HEK293T (cell line): ENCODE measurements around the gene MVD.

Experiments
- ARNT ChIP-seq: fragments of 450-650 bp; IDR thresholded peaks from 2 replicates; pipeline ENCODE4 v1.6.1; 2017; ENCODE audit warnings: mild to moderate bottlenecking
- BHLHE40 ChIP-seq: fragments of 450-650 bp; IDR thresholded peaks from 2 replicates; pipeline ENCODE4 v1.6.1; 2016; ENCODE audit warnings: mild to moderate bottlenecking, moderate library complexity, borderline replicate concordance
- ELF4 ChIP-seq: fragments of 450-650 bp; IDR thresholded peaks from 2 replicates; pipeline ENCODE4 v1.6.1; 2017; ENCODE audit warnings: antibody characterized with exemption
- FOXA1 ChIP-seq: fragments of 450-650 bp; IDR thresholded peaks from 2 replicates; pipeline ENCODE4 v1.6.1; 2016; ENCODE audit warnings: mild to moderate bottlenecking
- FOXK2 ChIP-seq: fragments of 450-650 bp; IDR thresholded peaks from 2 replicates; pipeline ENCODE4 v1.6.1; 2016; ENCODE audit warnings: mild to moderate bottlenecking
- FOXM1 ChIP-seq: fragments of 450-650 bp; IDR thresholded peaks from 2 replicates; pipeline ENCODE4 v1.6.1; 2017; ENCODE audit warnings: mild to moderate bottlenecking, borderline replicate concordance
- HDGF ChIP-seq: fragments of 450-650 bp; IDR thresholded peaks from 2 replicates; pipeline ENCODE4 v1.6.1; 2017; ENCODE audit warnings: antibody characterized with exemption, borderline replicate concordance
- L3MBTL2 ChIP-seq: fragments of 450-650 bp; conservative IDR thresholded peaks from 2 replicates; pipeline ENCODE4 v1.6.1; 2016; ENCODE audit warnings: mild to moderate bottlenecking
- LEF1 ChIP-seq: fragments of 450-650 bp; IDR thresholded peaks from 2 replicates; pipeline ENCODE4 v1.6.1; 2017; ENCODE audit warnings: mild to moderate bottlenecking, borderline replicate concordance
- SP1 ChIP-seq: fragments of 450-650 bp; IDR thresholded peaks from 2 replicates; pipeline ENCODE4 v1.6.1; 2017
- ZNF384 ChIP-seq: fragments of 450-650 bp; IDR thresholded peaks from 2 replicates; pipeline ENCODE4 v1.6.1; 2016
- TF ChIP-seq, protein P1 (sequence below): fragments of 450-650 bp; IDR thresholded peaks from 2 replicates; pipeline ENCODE4 v1.6.1; 2016

DNA sequence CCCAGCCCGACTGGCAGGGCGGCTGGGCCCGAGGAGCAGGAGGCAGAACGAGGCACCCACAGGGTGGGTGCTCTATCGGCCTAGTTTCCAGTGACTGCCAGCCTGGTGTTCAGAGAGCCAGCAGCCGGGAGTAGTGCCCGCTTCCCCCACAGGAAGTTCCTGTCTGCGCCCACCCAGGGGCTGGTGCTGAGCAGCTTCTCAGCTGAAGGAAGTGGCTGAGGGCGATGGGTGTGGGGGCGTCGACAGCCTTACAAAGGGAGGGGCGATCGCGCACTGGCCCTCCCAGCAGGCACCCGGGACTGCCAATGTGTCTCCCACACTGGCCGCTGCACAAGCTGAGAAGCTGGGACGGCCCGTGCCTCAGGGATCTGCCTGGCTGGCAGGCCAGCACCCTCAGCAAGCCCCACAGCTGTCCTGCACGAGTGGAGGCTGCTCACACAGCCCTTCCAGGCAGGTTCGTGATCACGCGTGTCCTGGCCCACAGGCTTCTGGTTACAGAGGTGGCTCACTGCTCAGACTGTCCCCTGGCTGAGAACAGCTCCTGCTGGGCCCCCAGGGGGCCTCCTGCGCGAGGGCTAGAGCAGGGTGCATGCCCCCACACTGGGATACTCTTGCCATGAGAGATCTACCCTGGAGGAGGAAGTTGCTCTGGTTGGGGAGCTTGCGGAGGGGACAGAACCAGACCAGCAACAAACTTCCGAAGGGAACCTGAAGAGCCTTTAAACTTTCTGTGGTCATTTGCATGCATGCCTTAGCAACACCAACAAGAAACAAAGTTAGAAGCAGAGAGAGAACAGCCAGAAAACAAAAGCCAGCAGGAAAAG, 40.8 kb upstream of the MVD start:
- TF ChIP-seq FOXM1 (no peak), ELF4 (no peak), BHLHE40 (no peak), ARNT (no peak), HDGF (no peak), FOXK2 (no peak), LEF1 (no peak), ZNF384 (no peak), SP1 (no peak), L3MBTL2 (no peak), FOXA1 (no peak)
- TF ChIP-seq, protein P1, sequence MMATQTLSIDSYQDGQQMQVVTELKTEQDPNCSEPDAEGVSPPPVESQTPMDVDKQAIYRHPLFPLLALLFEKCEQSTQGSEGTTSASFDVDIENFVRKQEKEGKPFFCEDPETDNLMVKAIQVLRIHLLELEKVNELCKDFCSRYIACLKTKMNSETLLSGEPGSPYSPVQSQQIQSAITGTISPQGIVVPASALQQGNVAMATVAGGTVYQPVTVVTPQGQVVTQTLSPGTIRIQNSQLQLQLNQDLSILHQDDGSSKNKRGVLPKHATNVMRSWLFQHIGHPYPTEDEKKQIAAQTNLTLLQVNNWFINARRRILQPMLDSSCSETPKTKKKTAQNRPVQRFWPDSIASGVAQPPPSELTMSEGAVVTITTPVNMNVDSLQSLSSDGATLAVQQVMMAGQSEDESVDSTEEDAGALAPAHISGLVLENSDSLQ, result no peak
